PC-9 (cell line): Measurements from ENCODE around the gene PSD2. TPM values are rescaled to one million over a fixed set of nuclear protein-coding genes. Genes with fewer than 3 reads are reported as not detected.
A peak's percentile ranks its signal among the peaks of the same experiment; 100 is the strongest.

Source experiments
- BruUV-seq: library from RNA; stranded (reverse); fragments of 400-500 nt; replicated peaks from 2 replicates; lab custom pipeline; 2021; lab: Mats Ljungman, UMichigan
- CTCF ChIA-PET: fragments of 300-600 bp; sonication (Branson Sonifier 250); formaldehyde crosslinking; loops from one replicate; lab custom pipeline; 2022; ENCODE audit warnings: antibody characterized with exemption; lab: Charles Lee
- POLR2A ChIA-PET: fragments of 300-600 bp; sonication (Branson Sonifier 250); formaldehyde crosslinking; loops from one replicate; lab custom pipeline; 2022; ENCODE audit warnings: antibody characterized with exemption; ENCODE audit not compliant: unreplicated experiment; lab: Charles Lee
- DNase-seq, 2 experiments: peaks; one replicate each; pipeline versions ENCODE4 v3.0.0 to v3.0.0-alpha.2; 2015 to 2022; ENCODE audit warnings: mixed read lengths in 1 of 2
- H2AFZ ChIP-seq: fragments of 200-600 bp; sonication (generic); 2 replicates; pipeline ENCODE4 v1.8.1; 2017; ENCODE audit warnings: antibody characterized with exemption
- H3F3A ChIP-seq: fragments of 200-600 bp; sonication (generic); 2 replicates; pipeline ENCODE4 v1.8.1; 2017; ENCODE audit warnings: antibody characterized with exemption, mild to moderate bottlenecking, low read depth; ENCODE audit not compliant: insufficient read depth
- H3K27ac ChIP-seq: fragments of 200-600 bp; sonication (generic); 2 replicates; pipeline ENCODE4 v1.6.1; 2016; ENCODE audit warnings: mixed run types
- H3K27me3 ChIP-seq: fragments of 200-600 bp; sonication (generic); 2 replicates; pipeline ENCODE4 v1.6.1; 2016; ENCODE audit warnings: low read depth, mixed run types; ENCODE audit not compliant: insufficient read depth
- H3K36me3 ChIP-seq: fragments of 200-600 bp; sonication (generic); 2 replicates; pipeline ENCODE4 v1.6.1; 2016; ENCODE audit warnings: low read depth, mixed run types
- H3K4me1 ChIP-seq: fragments of 200-600 bp; sonication (generic); replicated peaks from 2 replicates; pipeline ENCODE4 v1.6.1; 2016; ENCODE audit warnings: mixed run types; ENCODE audit not compliant: insufficient read depth
- H3K4me2 ChIP-seq: fragments of 200-600 bp; sonication (generic); 2 replicates; pipeline ENCODE4 v1.6.1; 2017; ENCODE audit warnings: mixed run types
- H3K4me3 ChIP-seq: fragments of 200-600 bp; sonication (generic); 2 replicates; pipeline ENCODE4 v1.6.1; 2016; ENCODE audit warnings: mixed run types
- H3K79me2 ChIP-seq: fragments of 200-600 bp; sonication (generic); 2 replicates; pipeline ENCODE4 v1.6.1; 2017; ENCODE audit warnings: low read depth, mixed run types
- H3K9me2 ChIP-seq: fragments of 200-600 bp; sonication (generic); 2 replicates; pipeline ENCODE4 v1.8.1; 2017; ENCODE audit warnings: mild to moderate bottlenecking; ENCODE audit not compliant: insufficient read depth
- H3K9me3 ChIP-seq: fragments of 200-600 bp; sonication (generic); 2 replicates; pipeline ENCODE4 v1.8.1; 2016; ENCODE audit warnings: low read depth; ENCODE audit not compliant: insufficient read depth
- H4K20me1 ChIP-seq: fragments of 200-600 bp; sonication (generic); 2 replicates; pipeline ENCODE4 v1.8.1; 2017; ENCODE audit not compliant: insufficient read depth
- CTCF ChIP-seq: fragments of 200-600 bp; sonication (generic); conservative IDR thresholded peaks from 2 replicates; pipeline ENCODE4 v1.6.1; 2017; ENCODE audit warnings: mixed run types, antibody characterized with exemption, mild to moderate bottlenecking, moderate library complexity
- EZH2 ChIP-seq: fragments of 200-600 bp; sonication (generic); IDR thresholded peaks from 2 replicates; pipeline ENCODE4 v1.8.0; 2017; ENCODE audit warnings: antibody characterized with exemption, low read depth
- intact Hi-C: fragments of 100-400 bp; cut with micrococcal nuclease; formaldehyde crosslinking; loops from one replicate; pipeline ENCODE4 v1.10.0; 2022; ENCODE audit not compliant: unreplicated experiment
- total RNA-seq: library from RNA; stranded (reverse); gene quantifications from 2 replicates; pipeline ENCODE4 v1.2.3, GENCODE V29; 2021

The PSD2 gene
- total RNA-seq, 1 experiment from 2014 or later: 0.07 TPM

GRCh38 chr5:139787568-139788293, 7.9 kb upstream of the PSD2 start:
- Histone ChIP-seq H4K20me1 (no peaks in the 10 kb centered on the region), H2AFZ (peak overlapping the region; percentile 91), H3K9me2 (no peaks in the 10 kb centered on the region), H3K36me3 (no peaks in the 10 kb centered on the region), H3K4me1 (no peaks in the 10 kb centered on the region), H3K4me3 (peak overlapping the region; percentile 74), H3K4me2 (peak overlapping the region; percentile 99), H3F3A (no peaks in the 10 kb centered on the region), H3K9me3 (no peaks in the 10 kb centered on the region), H3K79me2 (no peaks in the 10 kb centered on the region), H3K27me3 (peaks cover 36% of the 10 kb centered on the region; the same call in 1 of the 2 replicates), H3K27ac (no peak overlapping the region)
- intact Hi-C loops: loop anchor here (1.0 to 10.0 kb wide), 6 partner anchors 57 to 569 kb away; no protein-coding TSS in a partner anchor
- CTCF ChIA-PET: interaction anchor here (0.6 to 2.1 kb wide), 9 partner anchors 134 to 931 kb away, joined by 3 to 31 read pairs (median 3); no protein-coding TSS in a partner anchor
- DNase-seq: peak; percentile 47 to 86
- POLR2A ChIA-PET: interaction anchor here (0.6 kb wide), 1 partner anchor 89 kb away, joined by 4 read pairs; no protein-coding TSS in a partner anchor
- TF ChIP-seq CTCF: peak; percentile 97
- no peak for TF ChIP-seq EZH2
- no TSS peak for BruUV-seq

- peak overlapping the region; percentile 99 for H3K4me2 ChIP-seq
- BruUV-seq: no TSS peak
- H3K36me3 ChIP-seq: no peaks in the 10 kb centered on the region
- intact Hi-C loops: loop anchor here (10.0 kb wide), 1 partner anchor 446 kb away; no protein-coding TSS in a partner anchor
- H3K9me2 ChIP-seq: no peaks in the 10 kb centered on the region
- CTCF ChIA-PET: interaction anchor here (0.6 to 2.1 kb wide), 2 partner anchors 180 to 232 kb away, joined by 4 to 31 read pairs; no protein-coding TSS in a partner anchor
- H3K4me3 ChIP-seq: no peak overlapping the region; the same call in 1 of the 2 replicates
- H3K27me3 ChIP-seq: peaks cover 39% of the 10 kb centered on the region; the same call in 1 of the 2 replicates
- no peak for TF ChIP-seq EZH2
- no peak overlapping the region for H2AFZ ChIP-seq
- no peaks in the 10 kb centered on the region for H4K20me1 ChIP-seq
- H3F3A ChIP-seq: no peaks in the 10 kb centered on the region
- no peaks in the 10 kb centered on the region for H3K4me1 ChIP-seq
- H3K27ac ChIP-seq: no peak overlapping the region
- POLR2A ChIA-PET: no interaction called here
- no peaks in the 10 kb centered on the region for H3K79me2 ChIP-seq
- no peaks in the 10 kb centered on the region for H3K9me3 ChIP-seq
- DNase-seq: no peak
Measured at GRCh38 chr5:139788294-139788910, 7.2 kb upstream of the PSD2 start.

GRCh38 chr5:139789116-139789844, 6.3 kb upstream of the PSD2 start:
- H3K9me3 ChIP-seq: no peaks in the 10 kb centered on the region
- no peaks in the 10 kb centered on the region for H3K9me2 ChIP-seq
- H3K4me2 ChIP-seq: no peak overlapping the region
- H2AFZ ChIP-seq: no peak overlapping the region
- no peak for TF ChIP-seq CTCF
- no peak for TF ChIP-seq EZH2
- BruUV-seq: no TSS peak
- no peaks in the 10 kb centered on the region for H3K79me2 ChIP-seq
- intact Hi-C loops: loop anchor here (10.0 kb wide), 1 partner anchor 446 kb away; no protein-coding TSS in a partner anchor
- CTCF ChIA-PET: interaction anchor here (1.0 kb wide), 1 partner anchor 179 kb away, joined by 3 read pairs; no protein-coding TSS in a partner anchor
- H3K4me3 ChIP-seq: no peak overlapping the region
- POLR2A ChIA-PET: no interaction called here
- H3K27me3 ChIP-seq: peaks cover 39% of the 10 kb centered on the region
- DNase-seq: no peak
- no peaks in the 10 kb centered on the region for H3K36me3 ChIP-seq
- H3F3A ChIP-seq: no peaks in the 10 kb centered on the region
- no peaks in the 10 kb centered on the region for H4K20me1 ChIP-seq
- H3K27ac ChIP-seq: no peak overlapping the region
- H3K4me1 ChIP-seq: no peaks in the 10 kb centered on the region
